GM19043 (cell line): ENCODE data around the gene TMC8.

Experiments
- ATAC-seq: cut with Tn5 transposase; IDR thresholded peaks from one replicate; pipeline ENCODE4 v1.9.1; 2021; ENCODE audit warnings: low read depth; ENCODE audit not compliant: unreplicated experiment

Gene TMC8

DNA sequence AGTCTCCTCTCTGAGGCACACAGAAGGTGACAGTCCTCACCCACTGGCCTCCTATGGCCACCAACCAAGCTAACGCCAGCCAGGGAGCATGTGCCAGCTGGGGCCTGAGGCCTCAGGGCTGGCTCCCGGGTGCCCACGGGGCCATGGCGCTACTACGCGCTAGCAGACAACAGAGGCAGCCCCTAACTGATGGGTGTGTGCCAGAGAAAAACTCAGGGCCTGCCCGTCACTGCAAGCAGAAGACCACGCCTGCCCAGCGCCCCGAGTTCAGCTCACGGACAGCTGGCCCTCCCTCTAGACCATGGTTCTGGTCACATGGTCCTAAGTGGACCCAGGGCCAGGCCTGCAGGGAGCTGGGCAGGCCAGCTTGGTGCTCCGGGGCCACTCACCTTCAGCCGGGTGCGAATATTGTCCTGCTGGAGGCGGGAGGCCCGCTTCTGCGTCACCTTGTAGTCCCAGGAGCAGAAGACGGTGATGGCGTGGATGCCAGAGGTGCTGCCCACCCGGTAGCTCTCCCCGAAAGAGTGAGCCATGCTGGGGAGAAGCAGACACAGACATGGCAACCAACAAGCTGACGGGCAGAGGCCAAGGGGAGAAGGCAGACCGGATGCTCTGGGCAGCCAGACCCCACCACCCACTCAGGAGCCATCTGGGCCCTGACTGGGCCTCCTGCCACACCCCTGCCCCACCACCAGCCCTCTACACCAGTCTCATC, 8.2 kb upstream of the TMC8 start:
- ATAC-seq, result no peak

GRCh38 chr17:78122931-78123249, 7.7 kb upstream of the TMC8 start:
- no peak for ATAC-seq

GRCh38 chr17:78123258-78123929, 7.2 kb upstream of the TMC8 start:
- ATAC-seq, result no peak

- no peak for ATAC-seq
These were observed 6.3 kb upstream of the TMC8 start for GRCh38 chr17:78124081-78124835.

GRCh38 chr17:78124836-78125137, 5.8 kb upstream of the TMC8 start:
- ATAC-seq, result no peak

GRCh38 chr17:78125138-78125913, 5.2 kb upstream of the TMC8 start:
- ATAC-seq, result no peak

DNA sequence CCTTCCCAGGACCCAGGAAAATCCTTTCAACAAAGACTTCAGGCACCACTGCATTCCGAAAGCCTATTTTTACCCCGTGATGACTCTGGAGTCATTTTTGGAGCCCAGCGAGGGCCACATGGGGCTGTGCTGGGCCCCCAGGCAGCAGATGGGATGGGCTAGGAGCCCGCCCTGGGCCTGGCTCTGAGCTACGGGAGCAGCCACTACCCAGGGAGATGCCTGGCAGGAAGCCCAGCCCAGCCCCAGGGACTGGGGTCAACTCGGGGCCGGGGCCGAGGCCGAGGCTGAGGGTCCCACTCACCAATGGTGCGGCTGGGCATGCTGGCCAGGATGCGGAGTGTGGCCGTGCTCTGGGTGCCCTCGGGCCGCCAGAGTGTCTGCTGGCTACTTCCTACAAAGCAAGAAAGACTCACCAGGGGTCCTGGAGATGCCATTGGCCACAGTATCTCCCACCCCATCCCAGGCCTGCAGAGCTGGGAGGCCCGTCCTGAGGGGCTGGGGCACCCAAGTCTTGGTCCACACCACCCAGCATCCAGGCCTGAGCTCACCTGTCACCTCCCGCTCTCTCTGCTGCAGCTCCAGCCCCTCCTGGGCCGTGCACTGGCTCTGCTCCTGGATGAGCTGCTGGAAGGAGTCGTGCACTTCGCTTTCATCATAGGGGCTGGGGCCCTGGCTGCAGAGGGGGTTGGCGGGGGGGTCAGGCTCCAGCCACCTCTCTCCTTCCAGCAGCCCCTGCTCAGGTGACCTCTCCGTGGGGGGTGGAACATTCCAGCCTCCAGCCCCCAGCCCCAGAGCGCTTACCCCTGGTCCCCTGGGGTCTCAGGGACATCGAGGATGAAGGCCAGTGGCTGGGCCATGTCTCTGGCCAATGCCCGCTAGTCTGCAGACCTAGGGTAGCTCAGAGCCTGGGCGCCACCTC, 4.3 kb upstream of the TMC8 start:
- ATAC-seq, result no peak

- ATAC-seq, result no peak
These were observed 3.7 kb upstream of the TMC8 start for GRCh38 chr17:78126895-78127238.

DNA sequence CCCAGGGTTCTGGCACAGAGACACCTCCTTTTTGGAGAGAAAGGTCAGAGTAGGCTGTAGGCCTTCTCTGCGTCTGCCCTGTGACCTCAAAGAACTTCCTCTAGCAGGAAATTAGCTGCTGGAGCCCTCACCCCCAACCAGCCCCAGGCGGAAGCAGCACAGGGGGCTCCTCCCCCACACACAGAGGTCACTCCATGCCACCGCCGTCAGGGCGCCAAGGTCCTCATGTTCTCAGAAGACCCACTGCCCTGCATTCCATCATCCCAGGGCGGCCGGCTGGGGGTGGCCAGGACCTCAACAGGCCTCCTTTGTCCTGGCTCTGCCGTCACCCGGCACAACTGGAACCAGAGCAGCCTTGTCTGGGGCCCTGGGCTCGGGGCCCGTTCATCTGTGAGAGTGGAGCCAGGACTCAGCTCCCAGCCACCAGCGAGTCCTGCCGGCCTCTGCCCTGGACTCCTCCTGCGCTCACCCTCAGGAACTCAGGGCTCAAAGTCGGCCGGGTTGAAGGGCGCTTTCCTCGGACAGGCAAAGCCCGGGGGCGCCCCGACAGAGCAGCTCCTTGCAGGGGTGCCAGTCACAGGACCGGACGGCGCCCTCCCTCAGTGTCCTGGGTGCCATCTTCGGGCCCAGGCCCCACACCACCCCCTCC, 3.2 kb upstream of the TMC8 start:
- ATAC-seq, result no peak

GRCh38 chr17:78127888-78128550, 2.6 kb upstream of the TMC8 start:
- ATAC-seq, result no peak

DNA sequence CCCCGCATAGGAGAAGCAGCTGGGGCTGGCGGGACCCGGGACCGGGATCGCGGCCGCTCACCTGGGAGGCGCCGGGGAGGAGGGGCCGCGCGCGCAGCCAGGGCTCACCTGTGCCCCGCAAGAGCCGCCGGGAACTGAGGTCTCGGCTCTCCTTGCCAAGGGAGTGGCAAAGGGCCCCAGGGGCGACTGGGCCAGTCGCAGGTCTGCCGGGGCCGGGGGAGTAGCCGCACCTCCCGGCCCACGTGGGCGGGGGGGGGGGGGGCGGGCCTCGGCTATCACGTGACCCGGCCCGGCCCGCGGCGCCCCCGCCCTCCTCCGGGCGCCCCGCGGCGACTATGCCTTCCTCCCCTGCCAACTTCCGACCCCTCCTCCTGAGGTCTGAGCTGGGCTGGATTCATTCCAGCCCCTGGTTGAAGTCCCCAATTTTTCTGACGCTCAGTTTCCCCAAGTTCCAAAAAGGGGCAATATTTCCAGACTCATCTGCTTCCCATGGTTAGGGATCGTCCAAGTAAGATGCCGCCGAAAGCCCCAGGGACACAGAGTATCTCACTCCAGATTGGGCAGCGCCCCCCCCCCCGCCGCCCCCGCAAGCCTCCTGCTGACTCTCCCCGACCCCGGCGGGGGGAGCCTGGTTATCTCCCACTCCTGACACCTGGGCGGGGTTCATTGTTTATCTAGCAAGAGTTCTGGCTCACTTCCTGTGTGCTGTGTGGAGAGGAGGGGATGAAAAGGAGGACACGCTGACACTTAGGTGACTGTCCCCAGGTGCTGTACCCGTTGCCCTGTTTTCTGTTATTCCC, 1.8 kb upstream of the TMC8 start, which contains the start of gene TMC6:
Gene TMC6 (minus strand): TSS at position 205 of the 800 bp plus-strand sequence. CDS start 1,923 bp downstream, outside the sequence.
- no peak for ATAC-seq

- ATAC-seq, result no peak
These were observed 1.1 kb upstream of the TMC8 start for GRCh38 chr17:78129351-78130089.

DNA sequence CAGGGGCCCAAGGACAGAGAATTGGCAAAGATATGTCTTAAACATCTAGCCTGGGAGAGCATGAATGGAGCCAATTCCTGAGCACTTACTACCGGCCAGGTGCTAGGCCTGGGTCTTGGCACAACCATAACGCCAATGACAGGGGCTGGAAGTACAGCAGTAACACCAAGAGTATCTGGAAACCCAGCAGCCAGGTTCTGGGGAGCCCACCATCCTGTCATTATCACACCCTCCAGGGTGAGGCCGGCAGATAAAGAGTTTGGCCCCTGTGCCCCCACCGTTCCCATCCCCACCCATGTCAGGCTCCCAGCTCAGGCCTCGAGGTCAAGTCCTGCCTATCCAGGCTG, 508 bp upstream of the TMC8 start:
- ATAC-seq, result no peak

DNA sequence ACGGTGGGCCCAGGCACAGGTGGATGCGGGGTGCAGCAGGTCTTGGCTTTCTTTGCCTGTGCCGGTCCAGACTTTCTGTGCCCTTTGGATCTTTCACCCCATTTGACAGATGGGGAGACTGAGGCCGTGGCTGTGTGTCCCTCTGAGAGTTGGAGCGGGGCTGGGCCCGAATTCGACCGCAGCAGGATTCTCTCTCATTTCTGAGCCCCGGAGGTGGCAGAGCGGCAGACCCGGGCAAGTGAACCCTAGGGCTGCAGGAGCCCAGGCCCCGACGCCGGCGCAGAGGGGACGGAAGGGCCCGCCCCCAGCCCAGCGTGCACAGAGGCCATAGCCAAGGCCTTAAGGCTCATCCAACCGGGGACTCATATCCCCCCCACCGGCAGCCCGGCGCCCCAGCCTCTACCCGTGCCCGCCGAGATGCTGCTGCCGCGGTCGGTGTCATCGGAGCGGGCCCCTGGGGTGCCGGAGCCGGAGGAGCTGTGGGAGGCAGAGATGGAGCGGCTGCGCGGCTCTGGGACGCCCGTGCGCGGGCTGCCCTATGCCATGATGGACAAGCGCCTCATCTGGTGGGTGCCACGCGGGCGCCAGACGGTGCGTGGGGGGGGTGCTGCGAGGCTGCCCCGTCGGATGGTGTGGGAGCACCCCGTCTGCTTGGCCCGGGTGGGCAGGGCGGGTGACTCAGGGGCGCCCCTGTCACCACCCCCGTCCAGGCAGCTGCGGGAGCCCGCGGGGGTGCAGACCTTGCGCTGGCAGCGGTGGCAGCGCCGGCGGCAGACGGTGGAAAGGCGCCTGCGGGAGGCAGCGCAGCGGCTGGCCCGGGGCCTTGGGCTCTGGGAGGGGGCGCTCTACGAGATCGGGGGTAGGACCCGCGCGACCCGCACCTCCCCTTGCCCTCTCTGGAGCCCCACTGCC, 857 bp downstream of the TMC8 start:
- ATAC-seq, result no peak

DNA sequence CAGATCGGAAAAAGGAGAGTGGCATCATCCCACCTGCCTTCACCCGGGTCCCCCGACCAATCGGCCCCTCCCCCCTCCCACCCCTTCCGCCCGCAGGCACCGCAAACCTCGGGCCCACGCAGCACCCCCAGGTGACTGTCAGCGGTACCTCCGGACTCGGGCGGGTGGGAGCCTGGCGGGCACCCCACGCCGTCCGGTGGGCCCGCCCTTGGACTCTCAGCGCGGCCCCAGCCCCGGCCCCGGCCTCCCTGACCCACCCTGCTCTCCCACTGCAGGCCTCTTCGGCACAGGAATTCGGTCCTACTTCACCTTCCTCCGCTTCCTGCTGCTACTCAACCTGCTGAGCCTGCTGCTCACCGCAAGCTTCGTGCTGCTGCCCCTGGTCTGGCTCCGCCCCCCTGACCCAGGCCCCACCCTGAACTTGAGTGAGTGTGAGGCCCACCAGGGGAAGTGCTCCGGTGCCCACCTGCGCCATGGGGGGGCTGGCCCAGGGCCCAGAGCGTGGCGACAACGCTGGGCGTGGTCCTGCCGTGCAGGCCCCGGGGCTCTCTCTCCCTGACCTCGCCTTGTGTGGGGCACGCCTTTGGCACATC, 1.6 kb downstream of the TMC8 start:
- ATAC-seq, result no peak

DNA sequence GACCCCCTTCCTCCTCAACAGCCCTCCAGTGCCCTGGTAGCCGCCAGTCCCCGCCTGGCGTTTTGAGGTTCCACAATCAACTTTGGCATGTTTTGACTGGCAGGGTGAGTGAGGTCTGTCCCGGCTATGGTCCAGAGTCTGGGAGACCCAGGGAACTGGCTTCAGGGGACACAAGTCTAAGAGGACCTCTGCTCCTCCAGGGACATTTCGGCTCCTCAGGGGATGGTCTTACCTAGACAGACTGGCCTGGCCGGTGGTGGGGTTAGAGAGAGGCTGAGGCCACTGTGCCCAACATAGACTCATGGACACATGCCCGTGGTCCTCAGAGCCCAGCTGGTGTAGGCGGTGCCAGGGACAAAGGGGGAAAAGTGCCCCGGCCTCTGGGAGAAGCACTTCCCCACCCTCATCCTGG, 2.2 kb downstream of the TMC8 start:
- no peak for ATAC-seq
